Activated gamma-delta T cell treated with Interleukin-2 at 50 U/mL for 16 hours (primary cell): Measurements from ENCODE around the gene DSC2.
"Not testable (repeated sequence)": the region's sequence is repeated elsewhere in the genome, so short reads cannot be mapped to it uniquely, and the experiment has no call there.

Experiments
- DNase-seq: peaks from one replicate; pipeline ENCODE4 v3.0.0-alpha.2; 2020

Gene DSC2

GRCh38 chr18:31102025-31102684 lies at the start of gene DSC2:
Gene DSC2, minus strand, starts transcription at chr18:31102421. Its CDS starts 450 bp downstream, at chr18:31101971.
- no peak for DNase-seq

DNA sequence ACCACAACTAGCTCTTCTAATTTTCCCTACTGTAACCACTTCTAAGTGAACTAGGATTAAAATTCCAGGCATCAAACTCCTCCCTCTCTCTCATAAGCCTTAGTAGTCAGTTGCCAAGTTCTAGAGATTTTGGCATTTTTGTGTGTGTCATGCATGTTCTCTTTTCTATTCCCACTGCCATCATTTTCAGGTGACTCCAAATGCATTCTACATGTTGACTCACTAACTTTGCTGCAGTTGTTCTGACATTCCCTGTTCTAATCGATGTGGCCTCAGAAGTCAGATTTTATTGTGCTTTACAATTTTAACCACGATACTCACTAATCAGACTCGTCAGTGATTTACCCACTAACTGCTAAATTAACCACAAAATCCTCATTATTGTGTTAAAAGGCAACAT lies 47.1 kb upstream of the DSC2 start:
- no peak for DNase-seq

- no peak for DNase-seq
Observed at GRCh38 chr18:31148600-31148999, 46.4 kb upstream of the DSC2 start.

DNA sequence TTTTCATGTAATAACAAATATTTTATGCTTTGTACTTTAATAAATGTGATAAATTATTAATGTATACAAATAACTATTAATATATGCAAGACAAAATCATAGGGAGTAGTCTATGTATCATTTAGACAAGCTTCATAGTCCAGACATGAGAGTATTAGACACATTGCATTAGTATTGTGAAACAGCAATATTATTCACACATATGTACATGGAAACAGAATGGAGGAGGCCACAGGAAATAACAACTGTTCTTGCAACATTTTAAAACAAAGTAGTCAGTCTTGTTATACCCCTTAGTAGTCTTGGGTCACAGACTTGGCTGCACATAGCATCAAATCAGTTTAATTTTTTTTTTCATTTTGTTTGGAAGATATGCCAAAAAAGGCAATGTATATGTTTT lies 44.6 kb upstream of the DSC2 start:
- no peak for DNase-seq

GRCh38 chr18:31143025-31143424 lies 40.8 kb upstream of the DSC2 start:
- DNase-seq: no peak

GRCh38 chr18:31138709-31139108 lies 36.5 kb upstream of the DSC2 start:
- no peak for DNase-seq

DNA sequence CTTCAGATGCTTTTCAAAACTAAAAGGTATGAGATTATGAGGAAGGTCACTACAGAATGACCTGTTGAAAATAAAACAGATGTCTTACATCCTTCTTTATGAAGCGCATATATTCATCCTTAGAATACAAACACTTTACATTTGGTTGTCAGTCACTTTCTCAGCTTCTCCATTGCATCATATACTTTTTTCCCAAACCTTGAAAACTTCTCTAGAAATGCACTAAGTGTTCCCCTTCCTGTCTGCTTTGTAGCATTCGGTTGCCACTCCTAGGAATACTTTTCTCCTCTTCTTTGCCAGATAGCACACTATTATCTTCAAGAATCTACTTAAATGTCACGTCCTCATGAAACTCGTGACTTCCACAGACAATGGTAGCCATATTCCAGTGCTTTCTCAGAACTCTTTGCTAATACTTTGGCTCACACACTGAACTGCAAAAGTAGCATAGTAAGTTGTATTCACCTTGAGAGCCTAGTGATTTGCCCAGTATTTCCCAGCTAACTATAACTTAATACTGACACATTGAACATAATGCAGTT lies 32.8 kb upstream of the DSC2 start:
- DNase-seq: no peak

- DNase-seq: no peak
Observed at GRCh38 chr18:31129398-31130115, 27.3 kb upstream of the DSC2 start.

GRCh38 chr18:31125878-31126277 lies 23.7 kb upstream of the DSC2 start:
- DNase-seq: no peak

DNA sequence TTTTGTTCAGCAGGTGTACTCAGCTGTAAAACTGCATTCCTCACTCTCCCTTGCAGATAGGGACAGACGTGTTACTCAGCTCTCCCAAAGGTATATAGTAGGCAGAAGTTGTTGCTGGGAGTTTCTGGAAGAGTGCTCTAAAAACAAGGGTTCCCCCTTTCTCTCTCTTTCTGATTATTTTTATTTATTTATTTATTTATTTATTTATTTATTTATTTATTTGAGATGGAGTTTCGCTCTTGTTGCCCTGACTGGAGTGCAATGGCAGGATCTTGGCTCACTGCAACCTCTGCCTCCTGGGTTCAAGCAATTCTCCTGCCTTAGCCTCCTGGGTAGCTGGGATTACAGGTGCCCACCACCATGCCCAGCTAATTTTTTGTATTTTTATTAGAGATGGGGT lies 20.9 kb upstream of the DSC2 start:
- not testable (repeated sequence) for DNase-seq

GRCh38 chr18:31120594-31120993 lies 18.4 kb upstream of the DSC2 start:
- no peak for DNase-seq

DNA sequence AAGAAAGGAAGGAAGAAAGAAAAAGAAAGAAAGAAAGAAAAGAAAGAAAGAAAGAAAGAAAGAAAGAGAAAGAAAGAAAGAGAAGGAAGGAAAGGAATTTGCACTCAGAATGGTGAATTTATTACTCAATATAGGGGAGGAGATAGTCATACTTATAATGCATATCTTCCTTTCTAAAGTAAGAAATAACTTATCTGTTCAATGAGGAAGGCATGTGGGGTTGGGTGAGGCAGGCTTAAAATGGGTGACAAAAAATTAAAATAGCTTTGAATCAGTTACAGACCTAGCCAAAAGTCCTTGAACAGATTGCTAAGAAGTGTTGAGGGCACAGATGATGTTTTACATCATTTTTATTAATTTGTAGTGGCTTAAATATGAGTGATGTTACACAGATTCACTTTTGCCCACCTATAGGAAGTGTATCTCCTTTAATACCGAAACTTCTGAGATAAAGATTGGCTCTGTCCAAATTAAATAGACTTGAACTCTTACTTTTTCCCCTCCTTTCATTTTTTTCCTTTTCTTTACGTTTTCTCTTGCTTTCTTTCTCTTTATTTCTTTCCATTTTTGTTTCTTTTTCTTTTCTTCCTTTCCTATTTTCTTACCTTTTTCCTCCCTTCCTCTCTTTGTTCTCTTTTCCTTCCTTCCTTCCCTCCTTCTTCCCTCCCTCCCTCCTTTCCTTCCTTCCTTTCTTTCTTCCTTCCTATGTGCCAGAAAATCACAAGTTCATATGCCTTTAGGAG lies 14.8 kb upstream of the DSC2 start:
- DNase-seq: no peak

DNA sequence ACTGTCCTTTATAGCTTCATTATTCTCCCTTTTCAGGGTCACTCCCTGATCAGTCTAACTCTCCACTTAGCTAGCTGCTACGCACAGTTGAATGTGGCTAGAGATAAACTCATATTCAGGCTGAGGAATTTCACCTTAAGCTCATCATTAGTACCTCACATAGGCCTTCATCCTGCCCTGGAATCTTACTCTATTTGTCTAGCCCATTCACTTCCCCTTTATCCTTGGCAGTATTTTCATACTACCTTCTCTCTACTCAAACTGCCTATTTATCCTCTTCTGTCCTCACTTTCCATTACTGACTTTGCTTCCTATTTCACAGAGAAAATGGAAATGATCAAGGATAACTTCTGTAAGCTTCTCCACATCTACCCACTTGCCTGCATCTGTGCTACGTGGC lies 10.6 kb upstream of the DSC2 start:
- DNase-seq: no peak

- DNase-seq: no peak
Observed at GRCh38 chr18:31105733-31106132, 3.5 kb upstream of the DSC2 start.

GRCh38 chr18:31104444-31104843 lies 2.2 kb upstream of the DSC2 start:
- no peak for DNase-seq

DNA sequence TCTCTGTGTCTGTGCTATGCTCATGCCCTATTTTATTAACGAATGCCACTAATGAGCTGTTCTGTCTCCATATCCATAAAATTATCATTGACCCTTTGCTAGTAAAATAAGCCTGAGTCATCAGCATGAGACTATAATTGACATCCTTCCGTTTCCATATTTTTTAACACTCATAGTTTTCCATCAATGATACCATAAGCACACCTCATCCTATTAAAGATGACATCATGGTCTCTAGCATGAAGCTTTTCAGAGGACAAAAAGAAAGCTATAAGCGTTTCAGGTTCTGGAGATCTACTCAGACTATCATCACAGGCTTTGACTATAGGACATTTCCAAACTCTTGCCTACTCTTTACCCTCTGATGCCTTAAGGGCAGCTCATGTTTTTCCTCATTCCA lies 1.2 kb upstream of the DSC2 start:
- no peak for DNase-seq

- no peak for DNase-seq
Observed at GRCh38 chr18:31102941-31103340, 720 bp upstream of the DSC2 start.

DNA sequence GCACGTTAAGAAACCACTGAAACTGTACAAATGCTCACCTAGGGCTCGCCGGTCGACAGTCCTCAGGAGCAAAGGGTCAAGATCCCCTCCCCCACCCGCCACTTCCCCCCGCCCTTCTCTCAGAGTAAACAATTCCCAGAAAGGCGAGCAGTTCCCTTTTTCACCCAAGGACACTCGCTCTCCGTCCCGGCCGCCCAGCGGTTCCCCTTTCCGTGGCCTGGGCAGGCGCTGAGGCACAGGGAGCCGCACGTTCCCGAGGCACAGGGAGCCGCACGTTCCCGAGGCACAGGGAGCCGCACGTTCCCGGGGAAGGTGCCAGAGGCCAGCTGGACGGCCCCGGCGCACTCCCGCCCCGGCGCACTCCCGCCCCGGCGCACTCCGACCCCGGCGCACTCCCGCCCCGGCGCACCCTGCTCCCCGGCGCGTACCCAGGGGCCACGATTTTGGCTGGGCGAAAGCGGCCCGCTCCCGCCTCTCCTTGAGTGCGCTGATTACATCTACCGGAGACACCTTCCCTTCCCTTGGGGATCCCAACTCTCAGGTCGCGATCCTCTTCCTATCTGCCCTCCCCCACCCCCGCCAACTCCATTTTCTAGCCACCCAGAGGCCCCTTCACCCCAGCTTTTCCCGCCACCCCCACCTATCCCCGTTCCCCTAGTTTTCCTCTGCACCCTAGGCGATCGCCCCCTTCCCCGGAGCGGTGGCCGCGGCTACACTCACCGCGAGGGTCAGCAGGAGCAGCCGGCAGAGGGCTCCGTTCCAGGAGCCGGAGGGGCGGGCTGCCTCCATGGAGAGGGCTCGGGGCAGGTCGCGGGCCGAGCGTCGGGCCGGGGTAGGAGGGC lies 817 bp downstream of the DSC2 start:
- DNase-seq: no peak

GRCh38 chr18:31100436-31101182 lies 1.6 kb downstream of the DSC2 start:
- no peak for DNase-seq

DNA sequence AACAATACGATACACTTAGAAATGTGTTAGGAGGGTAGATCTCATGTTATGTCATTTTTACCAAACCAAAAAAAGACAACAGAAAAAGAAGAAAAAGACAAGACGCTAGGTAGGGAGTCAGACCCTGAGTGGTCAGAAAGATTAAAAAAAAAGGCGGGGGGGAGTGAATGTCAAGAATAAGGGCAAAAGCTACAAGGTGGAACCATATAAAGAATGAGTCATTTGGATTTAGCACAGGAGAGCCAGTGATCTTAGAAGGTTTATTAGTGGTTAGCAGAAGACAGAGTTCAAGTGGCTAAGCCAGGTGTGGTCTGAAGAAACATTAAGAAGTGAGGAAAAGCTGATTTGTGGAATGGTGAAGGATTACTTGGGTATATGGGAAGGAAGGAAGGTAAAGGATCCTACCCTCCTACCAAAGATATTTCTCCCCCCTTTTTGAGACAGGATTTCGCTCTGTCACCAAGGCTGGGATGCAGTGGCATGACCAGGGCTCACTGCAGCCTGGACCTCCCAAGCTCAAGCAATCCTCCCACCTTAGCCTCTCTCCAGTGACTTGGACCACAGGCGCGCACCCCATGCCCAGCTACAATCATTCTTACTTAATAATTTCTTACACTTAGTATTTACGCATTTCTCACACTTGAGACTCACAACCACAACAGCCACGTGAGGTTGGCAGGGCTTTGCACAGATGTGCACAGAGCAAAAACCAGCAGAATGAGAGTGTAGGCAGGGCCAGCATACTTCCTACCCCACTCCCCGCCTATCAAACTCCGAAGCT lies 2.6 kb downstream of the DSC2 start:
- no peak for DNase-seq

- no peak for DNase-seq
Observed at GRCh38 chr18:31098878-31099277, 3.3 kb downstream of the DSC2 start.
